H9 (cell line): ENCODE measurements around the gene SORCS2. TPM values are rescaled to one million over a fixed set of nuclear protein-coding genes. Genes with fewer than 3 reads are reported as not detected.

ENCODE experiments used
- DNase-seq: peaks from one replicate; pipeline ENCODE4 v3.0.0-alpha.2; 2017
- H2AFZ ChIP-seq: one replicate; pipeline ENCODE4 v1.6.1; 2013; ENCODE audit warnings: mild to moderate bottlenecking, low read length, control low read depth, moderate library complexity
- H2AK5ac ChIP-seq: 2 replicates; pipeline ENCODE4 v1.6.1; 2013; ENCODE audit warnings: low read length, control low read depth, mixed read lengths; ENCODE audit not compliant: insufficient read length
- H2BK120ac ChIP-seq: one replicate; pipeline ENCODE4 v1.6.1; 2013; ENCODE audit warnings: low read depth, mild to moderate bottlenecking, low read length, control low read depth, inconsistent platforms; ENCODE audit not compliant: poor library complexity, severe bottlenecking
- H2BK12ac ChIP-seq: 2 replicates; pipeline ENCODE4 v1.6.1; 2013; ENCODE audit warnings: low read length, control low read depth, mixed read lengths, low read depth; ENCODE audit not compliant: insufficient read length
- H2BK15ac ChIP-seq: 2 replicates; pipeline ENCODE4 v1.6.1; 2013; ENCODE audit warnings: low read depth, low read length, control low read depth
- H2BK20ac ChIP-seq: one replicate; pipeline ENCODE4 v1.6.1; 2013; ENCODE audit warnings: low read depth, mild to moderate bottlenecking, low read length, control low read depth, inconsistent platforms; ENCODE audit not compliant: poor library complexity, severe bottlenecking
- H2BK5ac ChIP-seq: 2 replicates; pipeline ENCODE4 v1.6.1; 2013; ENCODE audit warnings: low read length, control low read depth, mixed read lengths; ENCODE audit not compliant: insufficient read length
- H3K14ac ChIP-seq: 2 replicates; pipeline ENCODE4 v1.6.1; 2013; ENCODE audit warnings: low read length, control low read depth; ENCODE audit not compliant: insufficient read depth
- H3K18ac ChIP-seq: 2 replicates; pipeline ENCODE4 v1.6.1; 2013; ENCODE audit warnings: low read depth, mild to moderate bottlenecking, mixed read lengths, low read length, control low read depth; ENCODE audit not compliant: insufficient read length
- H3K23ac ChIP-seq: 2 replicates; pipeline ENCODE4 v1.6.1; 2013; ENCODE audit warnings: low read length, control low read depth, mixed read lengths, low read depth; ENCODE audit not compliant: insufficient read length
- H3K23me2 ChIP-seq: 2 replicates; pipeline ENCODE4 v1.6.1; 2013; ENCODE audit warnings: low read depth, mild to moderate bottlenecking, mixed read lengths, low read length, control low read depth; ENCODE audit not compliant: insufficient read length, poor library complexity, severe bottlenecking
- H3K27ac ChIP-seq: 2 replicates; pipeline ENCODE4 v1.5.1; 2013; ENCODE audit warnings: low read length, control low read depth, mixed read lengths, low read depth; ENCODE audit not compliant: insufficient read length
- H3K27me3 ChIP-seq: 2 replicates; pipeline ENCODE4 v1.6.1; 2013; ENCODE audit warnings: low read length, control low read depth, inconsistent platforms; ENCODE audit not compliant: insufficient read depth
- H3K4ac ChIP-seq: 2 replicates; pipeline ENCODE4 v1.6.1; 2013; ENCODE audit warnings: low read depth, mild to moderate bottlenecking, control low read depth, inconsistent platforms, low read length, moderate library complexity
- H3K4me1 ChIP-seq: 2 replicates; pipeline ENCODE4 v1.6.1; 2013; ENCODE audit warnings: low read length, control low read depth, inconsistent platforms; ENCODE audit not compliant: insufficient read depth
- H3K4me2 ChIP-seq: 2 replicates; pipeline ENCODE4 v1.6.1; 2013; ENCODE audit warnings: low read length, control low read depth, mixed read lengths; ENCODE audit not compliant: insufficient read length, insufficient read depth
- H3K56ac ChIP-seq: 2 replicates; pipeline ENCODE4 v1.6.1; 2013; ENCODE audit warnings: low read depth, mild to moderate bottlenecking, mixed read lengths, low read length, control low read depth; ENCODE audit not compliant: insufficient read length
- H3K79me1 ChIP-seq: 2 replicates; pipeline ENCODE4 v1.6.1; 2013; ENCODE audit warnings: low read depth, mild to moderate bottlenecking, moderate library complexity, low read length, control low read depth, inconsistent platforms; ENCODE audit not compliant: insufficient read depth, poor library complexity, severe bottlenecking
- H3K79me2 ChIP-seq: 2 replicates; pipeline ENCODE4 v1.6.1; 2013; ENCODE audit warnings: low read length, control low read depth, inconsistent platforms; ENCODE audit not compliant: insufficient read depth
- H3K9ac ChIP-seq: 2 replicates; pipeline ENCODE4 v1.6.1; 2013; ENCODE audit warnings: low read length, control low read depth, mixed read lengths; ENCODE audit not compliant: insufficient read length; ENCODE audit errors: extremely low read depth
- H3K9me3 ChIP-seq: one replicate; pipeline ENCODE4 v1.6.1; 2013; ENCODE audit warnings: low read depth, low read length, inconsistent platforms; ENCODE audit not compliant: control insufficient read depth
- H3T11ph ChIP-seq: one replicate; pipeline ENCODE4 v1.6.1; 2013; ENCODE audit warnings: mild to moderate bottlenecking, low read length, control low read depth, inconsistent platforms
- H4K20me1 ChIP-seq: one replicate; pipeline ENCODE4 v1.6.1; 2013; ENCODE audit not compliant: control insufficient read depth, insufficient read length, insufficient read depth
- H4K5ac ChIP-seq: 2 replicates; pipeline ENCODE4 v1.6.1; 2013; ENCODE audit warnings: low read depth, mild to moderate bottlenecking, mixed read lengths, low read length, control low read depth; ENCODE audit not compliant: insufficient read length
- H4K8ac ChIP-seq: replicated peaks from 2 replicates; pipeline ENCODE4 v1.6.1; 2013; ENCODE audit warnings: low read length, control low read depth, mixed read lengths, low read depth; ENCODE audit not compliant: insufficient read length
- H4K91ac ChIP-seq: 2 replicates; pipeline ENCODE4 v1.6.1; 2013; ENCODE audit warnings: low read depth, mild to moderate bottlenecking, moderate library complexity, mixed read lengths, low read length, control low read depth; ENCODE audit not compliant: insufficient read length
- H3K27ac Mint-ChIP-seq, 3 experiments: 2 replicates in 2 of 3; 3 replicates in 1 of 3; pipeline ENCODE4 v1.8.0; 2020 to 2021; ENCODE audit warnings: mixed read lengths in 3 of 3, mild to moderate bottlenecking in 1 of 3, moderate library complexity in 1 of 3
- H3K27me3 Mint-ChIP-seq: 2 replicates; pipeline ENCODE4 v1.8.0; 2021; ENCODE audit warnings: low read depth, mild to moderate bottlenecking, moderate library complexity, mixed read lengths
- H3K36me3 Mint-ChIP-seq, 3 experiments: 2 replicates in 2 of 3; 3 replicates in 1 of 3; pipeline ENCODE4 v1.8.0; 2020 to 2021; ENCODE audit warnings: low read depth in 3 of 3, mixed read lengths in 3 of 3; ENCODE audit not compliant: insufficient read depth in 1 of 3
- H3K4me1 Mint-ChIP-seq, 2 experiments: 2 replicates each; pipeline ENCODE4 v1.8.0; 2020; ENCODE audit warnings: mixed read lengths in 2 of 2
- H3K4me3 Mint-ChIP-seq, 2 experiments: 2 replicates in 1 of 2; 3 replicates in 1 of 2; pipeline ENCODE4 v1.8.0; 2020 to 2021; ENCODE audit warnings: mild to moderate bottlenecking in 2 of 2, mixed read lengths in 2 of 2, moderate library complexity in 1 of 2
- H3K9me3 Mint-ChIP-seq, 2 experiments: 2 replicates in 1 of 2; 3 replicates in 1 of 2; pipeline ENCODE4 v1.8.0; 2020; ENCODE audit warnings: mild to moderate bottlenecking in 2 of 2, mixed read lengths in 2 of 2, moderate library complexity in 1 of 2
- WGBS: extraction: QIAGEN DNeasy Blood & Tissue Kit; methylation state at CpG from one replicate; pipeline ENCODE4 v1.1.7; 2013; ENCODE audit warnings: missing lambda C conversion rate, low lambda C conversion rate, mixed read lengths; ENCODE audit not compliant: insufficient read length; ENCODE audit errors: extremely low coverage; 5-methylcytosine and 5-hydroxymethylcytosine counted together
- total RNA-seq: library from RNA; stranded (reverse); gene quantifications from 2 replicates; pipeline ENCODE4 v1.2.1, GENCODE V29; 2021
- TF ChIP-seq, protein P1 (sequence below): fragments of 200-600 bp; sonication (generic); conservative IDR thresholded peaks from 3 replicates; pipeline ENCODE4 v1.8.0; 2021; ENCODE audit warnings: antibody characterized with exemption, mild to moderate bottlenecking

The SORCS2 gene
- total RNA-seq, 1 experiment from 2014 or later: 0.57 TPM

DNA sequence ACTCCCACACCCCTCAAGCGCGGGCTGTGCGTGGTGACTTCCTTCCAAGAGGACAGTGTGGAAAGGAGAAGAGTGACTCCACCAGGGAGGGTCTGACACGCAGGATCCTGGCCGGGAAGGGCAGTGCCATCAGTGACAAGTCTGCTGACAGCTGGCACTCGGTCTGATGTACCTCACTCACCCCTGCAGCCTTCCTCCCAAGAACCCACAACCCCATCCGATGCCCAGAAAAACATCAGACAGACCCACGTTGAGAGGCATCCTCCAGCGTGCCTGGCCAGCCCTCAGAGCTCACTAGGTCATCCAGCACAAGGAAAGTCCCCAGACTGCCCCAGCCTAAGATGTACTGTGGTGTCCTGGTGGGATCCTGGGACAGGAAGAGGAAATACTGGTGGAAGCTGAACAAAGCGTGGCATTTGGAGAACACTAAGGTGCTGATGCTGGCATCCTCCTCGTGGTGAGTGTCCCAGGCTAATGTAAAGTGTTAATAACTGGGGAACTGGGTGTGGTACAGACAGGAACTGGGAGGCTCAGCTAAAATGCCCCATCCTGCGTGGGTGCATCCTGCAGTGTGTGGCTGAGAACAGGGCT, 442.4 kb downstream of the SORCS2 start:
- Histone ChIP-seq H3K79me2 (no peaks in the 10 kb centered on the region), H4K20me1 (no peaks in the 10 kb centered on the region), H3K56ac (no peak overlapping the region), H2BK5ac (no peak overlapping the region), H3K4ac (no peak overlapping the region), H3K23me2 (no peaks in the 10 kb centered on the region), H3K27ac (no peak overlapping the region), H2BK12ac (no peak overlapping the region), H3T11ph (no peak overlapping the region), H3K9ac (no peak overlapping the region), H3K9me3 (peaks cover 5% of the 10 kb centered on the region), H2AFZ (no peak overlapping the region), H4K5ac (no peak overlapping the region), H3K18ac (no peak overlapping the region), H4K91ac (no peak overlapping the region), H3K27me3 (no peaks in the 10 kb centered on the region), H4K8ac (no peak overlapping the region), H3K14ac (no peak overlapping the region), H2BK120ac (no peak overlapping the region), H3K23ac (no peak overlapping the region), H2BK20ac (no peak overlapping the region), H3K4me2 (no peak overlapping the region), H3K79me1 (no peaks in the 10 kb centered on the region), H2AK5ac (no peak overlapping the region), H3K4me1 (no peaks in the 10 kb centered on the region; the same call in 1 of the 2 replicates), H2BK15ac (no peak overlapping the region)
- TF ChIP-seq, protein P1, sequence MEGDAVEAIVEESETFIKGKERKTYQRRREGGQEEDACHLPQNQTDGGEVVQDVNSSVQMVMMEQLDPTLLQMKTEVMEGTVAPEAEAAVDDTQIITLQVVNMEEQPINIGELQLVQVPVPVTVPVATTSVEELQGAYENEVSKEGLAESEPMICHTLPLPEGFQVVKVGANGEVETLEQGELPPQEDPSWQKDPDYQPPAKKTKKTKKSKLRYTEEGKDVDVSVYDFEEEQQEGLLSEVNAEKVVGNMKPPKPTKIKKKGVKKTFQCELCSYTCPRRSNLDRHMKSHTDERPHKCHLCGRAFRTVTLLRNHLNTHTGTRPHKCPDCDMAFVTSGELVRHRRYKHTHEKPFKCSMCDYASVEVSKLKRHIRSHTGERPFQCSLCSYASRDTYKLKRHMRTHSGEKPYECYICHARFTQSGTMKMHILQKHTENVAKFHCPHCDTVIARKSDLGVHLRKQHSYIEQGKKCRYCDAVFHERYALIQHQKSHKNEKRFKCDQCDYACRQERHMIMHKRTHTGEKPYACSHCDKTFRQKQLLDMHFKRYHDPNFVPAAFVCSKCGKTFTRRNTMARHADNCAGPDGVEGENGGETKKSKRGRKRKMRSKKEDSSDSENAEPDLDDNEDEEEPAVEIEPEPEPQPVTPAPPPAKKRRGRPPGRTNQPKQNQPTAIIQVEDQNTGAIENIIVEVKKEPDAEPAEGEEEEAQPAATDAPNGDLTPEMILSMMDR: no peak
- no peak for DNase-seq
- Mint-ChIP-seq H3K27me3 (peaks cover 11% of the 10 kb centered on the region), H3K4me1 (peaks cover 15 to 19% of the 10 kb centered on the region in 2 experiments), H3K27ac (no peak overlapping the region), H3K36me3 (peaks cover under 1 to 2% (median 2%) of the 10 kb centered on the region in 3 experiments; a peak in 2 of 7 replicates), H3K4me3 (no peak overlapping the region), H3K9me3 (peaks cover under 1 to 9% of the 10 kb centered on the region in 2 experiments; a peak in 4 of 5 replicates)
- no CpG with 5 or more reads among the region's 12 CpGs for WGBS
